ENCODE results near the gene SLC49A3. TPM values are rescaled to one million over a fixed set of nuclear protein-coding genes. Genes with fewer than 3 reads are reported as not detected.

The SLC49A3 gene
- total RNA-seq, 1 experiment from 2014 or later: 0.20 TPM

DNA sequence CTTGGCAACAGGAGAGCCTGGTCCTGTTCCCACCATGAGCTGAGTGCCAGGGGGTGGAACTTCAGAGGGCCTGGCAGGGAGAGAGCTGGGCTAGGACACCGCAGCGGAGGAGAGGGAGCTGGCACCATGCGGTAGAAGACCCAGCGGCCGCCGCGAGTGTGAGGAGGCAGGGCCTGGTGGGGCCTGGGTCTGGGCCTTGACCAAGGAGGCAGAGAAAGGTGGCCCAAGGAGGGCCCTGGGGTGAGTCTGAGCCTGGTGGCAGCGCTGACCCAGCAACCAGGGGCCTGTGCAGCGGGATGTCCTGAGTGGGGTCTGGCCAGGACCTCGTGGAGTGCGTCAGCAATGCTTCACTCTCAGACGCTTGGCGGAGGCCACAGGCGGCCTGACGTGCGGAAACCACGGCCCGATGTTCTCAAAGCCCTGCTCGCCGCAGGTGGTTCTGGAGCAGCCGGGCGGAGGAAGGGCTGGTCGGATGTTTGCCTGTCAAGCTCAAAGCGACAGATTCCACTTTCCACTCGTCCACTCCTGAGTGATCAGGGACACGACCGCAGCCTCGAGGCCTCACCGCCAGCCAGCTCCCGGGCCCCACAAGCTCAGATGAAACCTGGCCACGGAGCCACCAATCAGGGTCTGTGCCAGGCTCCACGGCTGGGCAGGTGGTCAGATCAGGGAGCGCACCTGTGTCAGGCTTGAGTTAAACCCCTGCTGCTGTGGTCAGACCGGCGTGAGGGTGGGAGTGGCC lies 35.7 kb downstream of the SLC49A3 start:
- no peaks in the 10 kb centered on the region for H3K36me3 Mint-ChIP-seq (ENCODE audit: insufficient read depth, unreplicated experiment)
- H3K9me3 Mint-ChIP-seq (ENCODE audit: unreplicated experiment): no peaks in the 10 kb centered on the region
- no peaks in the 10 kb centered on the region for H3K27me3 ChIP-seq (replicated peaks; ENCODE audit: control insufficient read depth, insufficient read depth, low read length)
- H3K4me3 Mint-ChIP-seq (ENCODE audit: unreplicated experiment): no peak overlapping the region
- DNase-seq: no peak
- intact Hi-C loops (cut with micrococcal nuclease; ENCODE audit: unreplicated experiment): no loop called here
- H3K27ac Mint-ChIP-seq (ENCODE audit: unreplicated experiment): no peak overlapping the region
- no peaks in the 10 kb centered on the region for H3K36me3 ChIP-seq (ENCODE audit: control insufficient read depth, insufficient read depth, low read length)
- H3K27me3 Mint-ChIP-seq (ENCODE audit: insufficient read depth, unreplicated experiment): no peaks in the 10 kb centered on the region
- ChIA-PET CTCF (no interaction called here), POLR2A (no interaction called here)
- no peaks in the 10 kb centered on the region for H3K4me1 Mint-ChIP-seq (ENCODE audit: low read depth, unreplicated experiment)
- no TSS peak for BruUV-seq (replicated peaks)
- no peak overlapping the region for H3K4me3 ChIP-seq (ENCODE audit: low read depth, low read length)
- no peaks in the 10 kb centered on the region for H3K9me3 ChIP-seq
- TF ChIP-seq, protein P1, sequence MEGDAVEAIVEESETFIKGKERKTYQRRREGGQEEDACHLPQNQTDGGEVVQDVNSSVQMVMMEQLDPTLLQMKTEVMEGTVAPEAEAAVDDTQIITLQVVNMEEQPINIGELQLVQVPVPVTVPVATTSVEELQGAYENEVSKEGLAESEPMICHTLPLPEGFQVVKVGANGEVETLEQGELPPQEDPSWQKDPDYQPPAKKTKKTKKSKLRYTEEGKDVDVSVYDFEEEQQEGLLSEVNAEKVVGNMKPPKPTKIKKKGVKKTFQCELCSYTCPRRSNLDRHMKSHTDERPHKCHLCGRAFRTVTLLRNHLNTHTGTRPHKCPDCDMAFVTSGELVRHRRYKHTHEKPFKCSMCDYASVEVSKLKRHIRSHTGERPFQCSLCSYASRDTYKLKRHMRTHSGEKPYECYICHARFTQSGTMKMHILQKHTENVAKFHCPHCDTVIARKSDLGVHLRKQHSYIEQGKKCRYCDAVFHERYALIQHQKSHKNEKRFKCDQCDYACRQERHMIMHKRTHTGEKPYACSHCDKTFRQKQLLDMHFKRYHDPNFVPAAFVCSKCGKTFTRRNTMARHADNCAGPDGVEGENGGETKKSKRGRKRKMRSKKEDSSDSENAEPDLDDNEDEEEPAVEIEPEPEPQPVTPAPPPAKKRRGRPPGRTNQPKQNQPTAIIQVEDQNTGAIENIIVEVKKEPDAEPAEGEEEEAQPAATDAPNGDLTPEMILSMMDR (IDR thresholded peaks at IDR 0.05; ENCODE audit: insufficient read depth in 1 of 2, low read depth in 1 of 2, low read length in 1 of 2, severe bottlenecking in 1 of 2, unreplicated experiment in 1 of 2): no peak
- H3K4me1 ChIP-seq: no peaks in the 10 kb centered on the region

DNA sequence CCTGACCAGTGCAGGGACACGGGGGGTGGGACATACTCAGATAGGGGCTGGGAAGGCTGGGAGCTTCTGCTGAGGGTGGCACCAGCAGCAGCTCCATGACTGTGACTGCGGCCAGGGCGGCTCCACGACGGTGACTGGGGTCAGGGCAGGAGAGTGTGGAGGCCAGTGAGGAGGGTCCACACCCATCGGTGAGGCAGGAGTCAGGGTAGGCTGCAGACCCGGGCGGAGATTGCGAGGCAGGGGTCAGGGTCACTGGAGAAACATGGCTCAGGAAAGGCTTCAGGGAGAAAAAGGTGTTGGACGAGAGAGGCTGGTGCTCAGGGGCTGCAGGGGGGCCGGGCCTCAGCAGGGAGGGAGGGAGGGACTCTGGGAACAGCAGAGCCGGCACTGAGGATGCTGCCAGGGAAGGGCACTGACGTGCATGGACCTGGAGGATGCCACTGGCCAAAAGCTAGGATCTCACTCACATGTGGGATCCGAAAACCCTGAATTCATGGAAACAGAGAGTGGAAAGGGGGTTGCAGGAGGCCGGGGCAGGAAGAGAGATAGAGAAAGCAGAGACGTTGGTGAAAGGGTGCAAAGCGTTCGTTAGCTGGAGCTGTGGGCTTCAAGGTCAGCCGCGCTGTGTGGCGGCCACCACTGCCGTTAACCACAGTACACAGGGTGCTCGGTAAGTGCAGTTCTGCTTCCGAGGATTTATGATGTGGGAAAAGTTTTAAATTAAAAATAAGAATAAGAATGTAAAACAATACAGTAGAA lies 36.9 kb downstream of the SLC49A3 start:
- no peak for DNase-seq
- Mint-ChIP-seq H3K27me3 (ENCODE audit: insufficient read depth, unreplicated experiment) (no peaks in the 10 kb centered on the region), H3K9me3 (ENCODE audit: unreplicated experiment) (no peaks in the 10 kb centered on the region), H3K27ac (ENCODE audit: unreplicated experiment) (no peak overlapping the region), H3K4me3 (ENCODE audit: unreplicated experiment) (no peak overlapping the region), H3K36me3 (ENCODE audit: insufficient read depth, unreplicated experiment) (no peaks in the 10 kb centered on the region), H3K4me1 (ENCODE audit: low read depth, unreplicated experiment) (no peaks in the 10 kb centered on the region)
- Histone ChIP-seq H3K4me1 (no peaks in the 10 kb centered on the region), H3K4me3 (ENCODE audit: low read depth, low read length) (no peak overlapping the region), H3K9me3 (no peaks in the 10 kb centered on the region), H3K36me3 (ENCODE audit: control insufficient read depth, insufficient read depth, low read length) (no peaks in the 10 kb centered on the region), H3K27me3 (replicated peaks; ENCODE audit: control insufficient read depth, insufficient read depth, low read length) (no peaks in the 10 kb centered on the region)
- POLR2A ChIA-PET: no interaction called here
- no TSS peak for BruUV-seq (replicated peaks)
- CTCF ChIA-PET: no interaction called here
- TF ChIP-seq, protein P1 (IDR thresholded peaks at IDR 0.05; ENCODE audit: insufficient read depth in 1 of 2, low read depth in 1 of 2, low read length in 1 of 2, severe bottlenecking in 1 of 2, unreplicated experiment in 1 of 2): no peak
- intact Hi-C loops (cut with micrococcal nuclease; ENCODE audit: unreplicated experiment): no loop called here

DNA sequence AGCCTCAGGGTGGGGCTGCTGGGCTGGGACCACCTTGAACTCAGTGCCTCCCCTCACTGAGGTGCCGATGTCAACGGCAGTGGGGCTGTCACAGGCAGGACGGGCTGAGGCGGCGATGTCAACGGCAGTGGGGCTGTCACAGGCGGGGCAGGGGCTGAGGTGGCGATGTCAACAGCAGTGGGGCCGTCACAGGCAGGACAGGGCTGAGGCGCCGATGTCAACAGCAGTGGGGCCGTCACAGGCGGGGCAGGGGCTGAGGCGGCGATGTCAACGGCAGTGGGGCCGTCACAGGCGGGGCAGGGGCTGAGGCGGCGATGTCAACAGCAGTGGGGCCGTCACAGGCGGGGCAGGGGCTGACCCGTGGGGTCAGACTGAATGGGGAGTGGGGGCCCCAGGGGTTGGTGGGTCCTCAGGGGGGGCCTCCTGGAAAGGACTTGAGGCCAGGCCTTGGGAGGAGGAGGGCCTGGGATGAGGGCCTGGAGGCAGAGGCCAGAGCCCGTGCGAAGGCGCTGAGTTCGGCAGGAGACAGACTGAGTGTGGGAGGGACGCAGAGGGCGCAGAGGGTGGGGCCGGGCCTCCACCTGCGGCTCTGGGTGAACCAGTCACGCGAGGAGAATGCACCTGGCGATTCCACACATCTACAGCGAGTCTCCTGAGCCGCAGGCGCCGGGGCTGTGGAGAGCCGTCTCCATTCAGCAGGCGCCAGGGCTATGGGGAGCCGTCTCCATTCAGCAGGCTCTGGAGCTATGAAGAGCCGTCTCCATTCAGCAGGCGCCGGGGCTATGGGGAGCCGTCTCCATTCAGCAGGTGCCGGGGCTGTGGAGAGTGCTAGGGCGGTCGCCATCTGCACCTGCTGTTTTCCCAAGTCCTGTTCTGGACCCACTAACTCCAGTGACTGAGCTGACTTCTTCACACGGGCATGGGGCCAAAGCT lies 37.7 kb downstream of the SLC49A3 start:
- no peaks in the 10 kb centered on the region for H3K9me3 ChIP-seq
- no peaks in the 10 kb centered on the region for H3K4me1 ChIP-seq
- TF ChIP-seq, protein P1 (IDR thresholded peaks at IDR 0.05; ENCODE audit: insufficient read depth in 1 of 2, low read depth in 1 of 2, low read length in 1 of 2, severe bottlenecking in 1 of 2, unreplicated experiment in 1 of 2): no peak
- no peak overlapping the region for H3K4me3 ChIP-seq (ENCODE audit: low read depth, low read length)
- intact Hi-C loops (cut with micrococcal nuclease; ENCODE audit: unreplicated experiment): no loop called here
- H3K27me3 Mint-ChIP-seq (ENCODE audit: insufficient read depth, unreplicated experiment): no peaks in the 10 kb centered on the region
- H3K36me3 ChIP-seq (ENCODE audit: control insufficient read depth, insufficient read depth, low read length): no peaks in the 10 kb centered on the region
- no peaks in the 10 kb centered on the region for H3K36me3 Mint-ChIP-seq (ENCODE audit: insufficient read depth, unreplicated experiment)
- ChIA-PET POLR2A (no interaction called here), CTCF (no interaction called here)
- no peaks in the 10 kb centered on the region for H3K27me3 ChIP-seq (replicated peaks; ENCODE audit: control insufficient read depth, insufficient read depth, low read length)
- no peaks in the 10 kb centered on the region for H3K9me3 Mint-ChIP-seq (ENCODE audit: unreplicated experiment)
- no peak for DNase-seq
- no peaks in the 10 kb centered on the region for H3K4me1 Mint-ChIP-seq (ENCODE audit: low read depth, unreplicated experiment)
- BruUV-seq (replicated peaks): no TSS peak
- H3K27ac Mint-ChIP-seq (ENCODE audit: unreplicated experiment): no peak overlapping the region
- no peak overlapping the region for H3K4me3 Mint-ChIP-seq (ENCODE audit: unreplicated experiment)
